ENCODE results near the gene KRTAP29-1.

- TF ChIP-seq, protein P1, sequence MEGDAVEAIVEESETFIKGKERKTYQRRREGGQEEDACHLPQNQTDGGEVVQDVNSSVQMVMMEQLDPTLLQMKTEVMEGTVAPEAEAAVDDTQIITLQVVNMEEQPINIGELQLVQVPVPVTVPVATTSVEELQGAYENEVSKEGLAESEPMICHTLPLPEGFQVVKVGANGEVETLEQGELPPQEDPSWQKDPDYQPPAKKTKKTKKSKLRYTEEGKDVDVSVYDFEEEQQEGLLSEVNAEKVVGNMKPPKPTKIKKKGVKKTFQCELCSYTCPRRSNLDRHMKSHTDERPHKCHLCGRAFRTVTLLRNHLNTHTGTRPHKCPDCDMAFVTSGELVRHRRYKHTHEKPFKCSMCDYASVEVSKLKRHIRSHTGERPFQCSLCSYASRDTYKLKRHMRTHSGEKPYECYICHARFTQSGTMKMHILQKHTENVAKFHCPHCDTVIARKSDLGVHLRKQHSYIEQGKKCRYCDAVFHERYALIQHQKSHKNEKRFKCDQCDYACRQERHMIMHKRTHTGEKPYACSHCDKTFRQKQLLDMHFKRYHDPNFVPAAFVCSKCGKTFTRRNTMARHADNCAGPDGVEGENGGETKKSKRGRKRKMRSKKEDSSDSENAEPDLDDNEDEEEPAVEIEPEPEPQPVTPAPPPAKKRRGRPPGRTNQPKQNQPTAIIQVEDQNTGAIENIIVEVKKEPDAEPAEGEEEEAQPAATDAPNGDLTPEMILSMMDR (conservative IDR thresholded peaks at IDR 0.05), result no peak
- no peak for TF ChIP-seq EZH2 (IDR thresholded peaks at IDR 0.05; ENCODE audit: low read depth)
These were observed 8.6 kb downstream of the KRTAP29-1 start for GRCh38 chr17:41294016-41294415.

All from PC-9 (cell line).